OCI-M1 (cell line): Measurements from ENCODE around the gene VPS13D.
A peak's percentile ranks its signal among the peaks of the same experiment; 100 is the strongest.
"Not testable (repeated sequence)": the region's sequence is repeated elsewhere in the genome, so short reads cannot be mapped to it uniquely, and the experiment has no call there.

Experiments used
- DNase-seq: peaks from one replicate; lab custom pipeline; 2025; lab: John Stamatoyannopoulos, UW

The VPS13D gene

DNA sequence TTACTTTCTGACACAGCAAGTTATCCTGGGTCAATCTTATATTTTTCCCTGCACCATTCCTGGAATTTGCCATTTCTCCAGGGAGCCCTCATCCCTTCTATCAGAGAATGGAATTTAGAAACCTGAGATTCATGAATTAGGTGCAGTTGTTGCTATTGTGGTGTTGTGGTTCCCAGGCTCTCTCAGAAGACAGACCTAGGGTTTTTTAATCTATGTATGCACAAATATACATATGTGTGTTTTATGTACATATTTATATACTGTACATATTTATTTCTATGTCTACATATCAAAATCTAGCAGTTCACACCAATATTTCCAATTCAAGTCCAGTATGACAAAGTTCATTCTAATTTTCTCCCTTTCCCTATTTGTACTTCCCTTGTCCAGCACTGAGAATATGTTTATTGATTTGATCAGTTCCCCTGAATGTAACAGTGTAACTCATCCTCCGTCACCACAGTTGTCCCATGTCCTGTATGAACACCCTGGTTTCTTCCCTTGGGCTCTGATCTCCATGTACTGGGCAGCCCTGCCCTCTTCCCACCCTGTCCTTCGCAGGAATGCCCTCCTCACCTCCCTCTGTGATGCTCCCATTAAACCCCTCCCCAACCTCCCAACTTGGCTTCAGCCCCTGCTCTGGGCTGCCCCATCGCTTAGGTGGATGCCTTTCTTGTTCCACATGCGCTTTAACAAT lies 145.5 kb downstream of the VPS13D start:
- DNase-seq = no peak

DNA sequence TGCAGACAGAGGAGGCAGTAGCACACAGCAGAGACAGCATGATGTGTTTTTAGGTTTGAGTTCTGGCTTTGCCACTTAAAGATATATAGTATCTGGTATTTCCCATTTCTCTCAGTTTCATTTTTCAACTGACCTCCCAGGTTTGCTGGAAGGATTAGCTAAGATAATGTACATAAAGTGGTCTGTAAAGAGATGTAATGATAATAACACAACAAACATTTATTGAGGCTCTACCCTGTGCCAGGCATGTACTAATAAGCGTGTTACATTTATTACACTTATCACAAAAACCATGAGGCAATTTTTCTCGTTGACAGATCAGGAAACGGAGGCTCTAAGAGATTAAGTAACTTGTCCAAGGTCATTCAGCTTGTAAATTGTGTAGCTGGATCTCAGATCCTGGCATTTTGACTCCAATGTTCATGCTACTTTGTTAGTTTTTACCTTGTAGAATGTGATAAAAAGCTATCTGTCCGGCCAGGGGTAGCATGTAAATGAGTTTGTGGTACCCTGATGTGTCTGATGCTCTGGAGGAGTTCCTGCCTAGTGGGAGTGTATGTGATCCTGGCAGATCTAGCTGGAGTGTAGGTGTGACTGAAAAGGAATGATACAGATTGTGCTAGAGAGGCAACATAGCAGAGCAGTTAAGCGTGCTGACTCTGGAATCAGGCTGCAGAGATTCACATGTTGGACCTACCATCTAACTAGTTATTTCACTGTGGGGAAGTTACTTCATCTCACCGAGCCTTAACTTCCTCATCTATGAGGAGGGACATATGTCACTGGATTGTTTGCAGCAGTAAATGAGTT lies 146.6 kb downstream of the VPS13D start:
- no peak for DNase-seq

DNA sequence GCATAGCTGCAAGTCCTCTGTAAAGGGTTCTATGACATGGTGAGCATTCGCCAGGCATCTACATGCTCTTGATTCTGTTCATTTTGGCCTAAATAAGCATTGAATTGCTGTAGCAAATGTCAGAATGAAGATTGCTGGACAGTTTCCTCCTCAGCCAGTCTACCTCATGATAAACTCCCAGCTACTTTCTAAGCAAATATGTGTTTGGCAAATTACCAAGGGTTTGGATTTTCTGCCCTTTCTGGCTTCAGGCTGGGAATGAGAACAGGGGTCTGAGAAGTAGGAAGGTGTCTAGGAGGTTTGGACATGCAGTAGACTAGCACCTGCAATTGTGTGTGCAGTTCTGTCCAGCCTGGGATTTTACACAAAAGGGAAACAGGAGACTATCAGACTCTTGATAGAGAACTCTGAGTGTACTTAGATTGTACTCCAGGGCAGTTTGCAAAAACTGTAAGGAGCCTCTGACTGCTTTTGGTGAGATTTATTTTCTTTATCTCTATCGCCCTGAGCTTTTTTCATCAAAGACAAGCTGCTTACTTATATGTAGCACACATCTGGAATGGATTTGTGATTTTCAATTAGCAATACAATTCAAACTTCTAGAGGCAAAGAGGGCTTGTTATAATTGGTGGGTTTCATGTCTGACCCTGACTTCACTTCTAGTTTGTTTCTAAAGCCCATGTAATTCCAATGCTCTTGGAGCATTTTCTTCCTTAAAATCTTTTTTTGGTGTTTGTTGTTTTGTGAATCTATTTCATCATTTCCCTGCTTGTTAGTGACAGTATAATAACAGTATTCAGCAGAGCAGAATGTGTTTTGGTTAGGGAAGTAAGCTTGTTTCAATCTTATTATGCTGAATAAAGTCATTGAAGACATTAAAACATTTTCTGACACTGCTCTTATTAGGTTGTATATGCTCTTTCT lies 150.8 kb downstream of the VPS13D start:
- DNase-seq = no peak

DNA sequence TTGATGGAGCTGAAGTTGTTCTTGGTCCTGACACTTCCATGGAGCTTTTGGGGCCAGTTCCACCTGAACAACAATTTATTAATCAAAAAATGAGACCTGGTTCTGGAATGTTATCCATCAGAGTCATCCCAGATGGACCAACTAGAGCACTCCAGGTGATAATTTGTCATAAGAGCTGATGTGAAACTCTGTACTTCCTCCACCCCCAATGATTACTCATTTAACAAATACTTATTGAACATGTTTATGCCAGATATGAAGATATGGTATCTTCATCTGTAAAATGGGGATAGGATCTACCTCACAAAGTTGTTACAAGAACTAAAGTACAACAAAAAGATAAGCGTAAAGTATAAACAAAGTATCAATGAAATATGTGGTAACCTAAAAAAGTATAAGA lies 153.2 kb downstream of the VPS13D start:
- no peak for DNase-seq

DNA sequence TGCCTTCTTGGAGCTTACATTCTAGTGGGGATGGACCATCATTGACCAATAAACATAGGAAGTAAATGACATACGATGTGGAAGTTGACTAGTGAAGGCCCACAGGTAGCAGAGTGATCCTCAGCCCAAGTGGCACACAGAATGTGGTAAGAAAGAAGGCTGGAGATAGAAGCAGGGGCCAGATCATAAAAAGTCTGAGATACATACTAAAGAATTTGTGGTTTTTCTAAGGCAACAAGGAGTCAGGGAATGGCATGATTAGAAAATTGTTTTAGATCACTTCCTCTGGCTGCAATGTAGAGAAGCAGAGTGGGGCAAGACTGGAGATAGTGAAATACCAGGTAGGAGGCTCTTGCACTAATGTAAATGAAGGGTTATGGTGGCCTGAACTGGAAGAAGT lies 154.0 kb downstream of the VPS13D start:
- DNase-seq = no peak

DNA sequence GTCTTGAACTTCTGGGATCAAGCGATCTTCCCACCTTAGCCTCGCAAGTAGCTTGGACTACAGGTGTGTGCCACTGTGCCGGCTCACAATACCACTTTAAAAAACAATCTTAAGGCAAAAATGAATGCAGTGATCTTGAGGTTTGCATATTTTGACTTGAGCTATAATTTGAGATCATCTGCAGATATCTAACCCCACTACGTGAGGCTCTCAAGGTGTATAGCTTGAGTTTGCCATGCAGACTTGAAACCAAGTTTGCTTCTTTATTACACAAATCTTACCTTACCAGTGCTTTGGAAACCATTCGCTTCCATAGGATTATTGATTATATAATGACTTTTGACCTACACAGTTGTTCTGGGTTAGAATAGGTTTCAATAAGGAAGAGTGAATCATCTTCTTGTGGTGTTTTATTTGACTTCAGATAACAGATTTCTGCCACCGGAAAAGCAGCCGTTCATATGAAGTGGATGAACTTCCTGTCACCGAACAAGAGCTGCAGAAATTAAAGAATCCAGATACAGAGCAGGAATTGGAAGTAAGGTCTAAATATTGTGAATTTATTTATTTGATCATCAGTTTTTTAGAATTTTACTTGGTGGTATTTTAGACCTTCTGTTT lies 155.1 kb downstream of the VPS13D start:
- no peak for DNase-seq

DNA sequence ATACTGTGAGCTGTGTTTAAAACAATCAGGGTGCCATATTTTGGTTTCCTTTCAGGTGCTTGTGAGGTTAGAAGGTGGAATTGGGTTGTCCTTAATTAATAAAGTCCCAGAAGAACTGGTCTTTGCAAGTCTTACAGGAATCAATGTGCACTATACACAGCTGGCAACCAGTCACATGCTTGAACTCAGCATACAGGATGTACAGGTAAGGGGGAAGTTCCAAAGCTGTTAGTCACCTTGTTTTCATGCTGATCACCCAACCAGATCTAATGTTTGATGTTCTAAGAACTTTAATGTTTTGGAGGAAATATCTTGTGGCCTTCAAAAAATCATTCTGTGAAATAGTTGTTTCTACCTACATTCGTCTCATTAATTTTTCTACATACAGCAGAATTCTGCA lies 156.3 kb downstream of the VPS13D start:
- no peak for DNase-seq

DNA sequence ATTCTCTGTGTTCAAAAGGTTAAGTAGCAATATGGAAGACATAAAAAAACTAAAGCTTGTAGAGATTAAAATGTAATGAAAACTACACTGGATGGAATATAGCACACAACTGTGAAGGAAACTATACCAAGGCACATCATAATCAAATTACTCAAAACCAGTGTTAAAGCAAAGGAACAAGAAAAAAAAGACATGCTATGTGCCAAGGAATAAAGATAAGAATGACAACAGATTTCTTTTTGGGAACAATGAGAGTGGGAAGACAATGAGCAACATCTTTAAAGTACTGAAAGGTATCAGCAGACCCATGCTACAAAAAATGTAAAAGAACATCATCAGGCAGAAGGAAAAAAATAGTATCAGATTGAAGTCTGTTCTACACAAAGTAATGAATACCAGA lies 157.8 kb downstream of the VPS13D start:
- peak; percentile 19 for DNase-seq

DNA sequence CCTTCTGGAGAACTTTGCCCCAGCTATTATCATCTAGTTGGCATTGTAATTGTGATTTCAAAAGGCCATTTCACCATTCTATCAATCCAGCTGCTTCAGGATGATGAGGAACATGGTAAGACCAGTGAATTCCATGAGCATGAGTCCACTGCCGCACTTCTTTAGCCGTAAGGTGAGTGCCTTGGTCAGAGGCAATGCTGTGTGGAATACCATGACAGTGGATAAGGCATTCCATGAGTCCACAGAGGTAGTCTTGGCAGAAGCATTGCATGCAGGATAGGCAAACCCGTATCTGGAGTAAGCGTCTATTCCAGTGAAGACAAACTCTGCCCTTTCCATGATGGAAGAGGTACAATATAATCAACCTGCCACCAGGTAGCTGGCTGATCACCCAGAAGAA lies 160.5 kb downstream of the VPS13D start:
- DNase-seq = not testable (repeated sequence)

DNA sequence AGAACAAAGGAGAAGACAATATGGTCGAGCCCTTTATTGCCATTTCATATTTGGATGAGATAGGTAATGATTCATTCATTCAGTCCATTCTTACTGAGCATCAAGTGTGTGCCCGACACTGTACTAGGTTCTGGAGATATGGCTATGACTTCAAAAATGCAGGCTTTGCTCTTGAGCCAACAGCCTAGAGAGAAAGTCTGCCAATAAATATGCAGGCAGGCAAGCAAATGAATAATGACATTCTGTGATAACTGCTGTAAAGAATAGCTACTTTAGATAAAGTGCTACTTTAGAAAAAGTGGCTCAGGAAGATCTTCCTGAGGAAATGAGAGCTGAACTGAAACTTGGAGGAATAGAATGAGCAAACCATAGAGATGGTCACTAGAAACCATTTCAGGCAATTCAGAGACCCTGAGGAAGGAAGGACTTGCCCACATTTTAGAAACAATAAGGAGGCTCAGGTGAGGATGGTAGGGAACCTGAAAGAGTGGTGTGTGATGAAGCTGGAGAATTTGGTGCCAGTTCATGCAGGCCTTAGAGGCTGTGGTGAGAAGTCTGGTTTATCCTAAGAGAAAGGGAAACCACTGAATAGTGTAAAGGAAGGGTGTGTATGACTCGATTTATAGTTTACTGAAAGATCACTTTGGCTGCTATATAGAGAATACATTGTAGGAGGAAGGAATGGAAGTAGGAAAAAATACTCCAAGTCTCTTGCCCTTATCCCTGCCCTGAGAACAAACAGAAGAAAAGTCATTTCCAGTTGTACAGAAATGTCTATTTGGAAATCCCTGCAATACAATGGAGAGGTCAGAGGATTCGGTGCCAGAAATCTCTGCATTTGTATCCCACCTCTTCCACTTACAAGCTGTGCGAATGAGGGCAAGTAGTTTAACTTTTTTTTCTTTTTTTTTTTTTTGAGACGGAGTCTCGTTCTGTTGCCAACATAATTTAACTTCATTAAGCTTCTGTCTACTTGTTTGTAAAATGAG lies 167.9 kb downstream of the VPS13D start:
- no peak for DNase-seq

DNA sequence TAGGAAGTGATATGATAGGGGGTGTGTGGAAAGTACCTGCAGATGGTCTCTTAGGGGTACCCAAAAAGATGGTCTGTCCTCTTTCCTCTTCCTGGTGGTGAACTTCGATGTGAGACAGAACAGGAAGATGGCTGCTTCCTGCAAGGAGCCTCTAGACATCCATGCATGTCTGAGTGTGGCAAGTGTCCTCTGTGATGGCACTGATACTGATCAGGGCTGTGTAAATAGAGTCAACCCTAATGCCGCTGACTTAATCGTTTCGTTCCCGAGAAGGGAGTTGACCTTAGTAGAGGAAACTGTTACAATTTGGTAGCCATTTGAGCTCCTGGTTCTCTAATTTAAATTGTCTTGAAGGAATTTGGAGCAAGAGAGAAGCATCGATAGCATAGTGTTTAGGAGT lies 168.6 kb downstream of the VPS13D start:
- no peak for DNase-seq

DNA sequence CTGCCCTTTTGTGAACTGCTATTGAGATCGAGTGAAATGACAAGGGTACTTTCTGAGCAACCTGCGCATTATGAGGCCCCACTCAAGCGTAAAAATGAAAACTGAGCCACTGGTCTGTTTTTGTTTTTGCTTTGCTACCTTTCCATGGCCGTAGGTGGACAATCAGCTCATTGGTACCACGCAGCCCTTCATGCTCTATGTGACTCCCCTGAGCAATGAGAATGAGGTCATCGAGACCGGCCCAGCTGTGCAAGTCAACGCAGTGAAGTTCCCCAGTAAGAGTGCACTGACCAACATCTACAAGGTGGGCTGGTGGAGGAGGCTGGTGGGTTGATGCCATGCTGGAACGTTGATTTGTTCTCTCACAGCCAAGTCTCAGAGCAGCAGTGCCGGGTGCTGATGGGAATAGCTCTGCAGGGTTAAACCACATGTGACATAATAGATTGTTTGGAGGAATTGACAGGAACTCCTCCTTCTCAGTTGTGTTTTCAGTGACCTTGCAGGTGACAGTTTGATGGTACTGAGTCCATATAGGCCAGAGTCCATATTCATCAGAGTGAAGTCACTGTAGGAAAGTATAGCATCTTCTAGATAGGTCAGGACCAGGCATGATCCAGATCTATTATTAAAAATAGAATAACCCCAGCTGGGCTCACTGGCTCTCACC lies 170.3 kb downstream of the VPS13D start:
- DNase-seq = no peak

DNA sequence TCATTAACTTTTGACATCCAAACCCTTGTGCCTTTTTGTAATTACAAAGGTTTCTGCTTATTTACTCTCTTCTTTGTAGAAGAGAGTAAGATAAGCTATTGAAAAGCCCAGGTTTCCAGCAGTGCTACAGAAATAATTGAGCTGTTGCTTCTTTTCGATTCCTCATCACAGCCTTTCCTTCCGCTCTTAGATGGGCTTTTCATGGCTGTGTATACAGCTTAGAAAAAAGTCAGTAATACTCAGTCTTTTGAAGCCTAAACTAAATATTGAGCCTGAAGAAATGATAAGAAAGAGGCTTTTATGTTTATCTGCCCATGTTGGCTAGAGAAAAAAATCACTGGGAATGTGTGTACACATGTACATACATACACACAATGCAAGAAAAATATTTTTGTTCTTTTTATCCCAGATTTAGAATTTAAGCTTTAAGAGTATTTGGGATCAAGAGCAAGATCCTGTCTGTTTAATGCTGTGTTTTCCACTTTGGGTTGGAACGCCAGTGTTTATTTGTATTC lies 172.4 kb downstream of the VPS13D start:
- DNase-seq = no peak

DNA sequence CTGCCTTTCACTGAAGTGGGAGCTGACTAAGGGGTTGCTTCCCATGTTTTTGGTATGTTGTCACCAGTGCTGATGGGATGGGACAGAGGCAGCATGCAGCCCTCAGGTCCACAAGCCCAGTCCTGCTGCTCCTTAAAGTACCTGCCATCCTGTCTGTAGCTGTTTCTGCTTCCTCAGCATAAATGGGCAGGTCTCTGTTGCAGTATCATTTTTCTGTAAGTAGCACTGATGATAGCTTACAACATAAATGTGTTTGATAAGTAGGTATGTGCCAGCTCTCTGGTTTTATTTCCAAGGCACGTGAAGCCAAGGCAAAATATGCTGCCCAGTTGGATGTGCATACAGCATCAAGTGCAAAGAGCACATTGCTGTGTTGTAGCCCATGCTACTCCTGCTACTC lies 173.0 kb downstream of the VPS13D start:
- DNase-seq = no peak

DNA sequence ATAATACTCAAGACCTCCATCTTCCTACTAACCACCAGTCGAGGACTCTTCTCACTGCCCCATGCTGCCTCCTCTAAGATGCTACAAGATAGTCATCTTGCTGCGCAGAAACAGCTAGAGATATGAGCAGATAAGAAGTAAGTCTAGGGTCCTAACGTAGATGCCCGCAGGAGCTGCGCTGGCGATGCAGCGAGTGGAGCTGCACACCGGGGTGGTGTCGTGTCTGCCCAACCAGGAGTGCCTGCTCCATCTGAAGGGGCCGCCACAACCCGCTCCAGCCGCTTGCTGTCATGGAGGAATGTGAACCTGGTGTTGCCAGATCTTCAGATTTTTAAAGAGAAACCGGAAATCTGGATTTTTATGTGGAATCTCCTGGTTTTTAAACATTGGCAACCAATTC lies 175.1 kb downstream of the VPS13D start:
- no peak for DNase-seq

DNA sequence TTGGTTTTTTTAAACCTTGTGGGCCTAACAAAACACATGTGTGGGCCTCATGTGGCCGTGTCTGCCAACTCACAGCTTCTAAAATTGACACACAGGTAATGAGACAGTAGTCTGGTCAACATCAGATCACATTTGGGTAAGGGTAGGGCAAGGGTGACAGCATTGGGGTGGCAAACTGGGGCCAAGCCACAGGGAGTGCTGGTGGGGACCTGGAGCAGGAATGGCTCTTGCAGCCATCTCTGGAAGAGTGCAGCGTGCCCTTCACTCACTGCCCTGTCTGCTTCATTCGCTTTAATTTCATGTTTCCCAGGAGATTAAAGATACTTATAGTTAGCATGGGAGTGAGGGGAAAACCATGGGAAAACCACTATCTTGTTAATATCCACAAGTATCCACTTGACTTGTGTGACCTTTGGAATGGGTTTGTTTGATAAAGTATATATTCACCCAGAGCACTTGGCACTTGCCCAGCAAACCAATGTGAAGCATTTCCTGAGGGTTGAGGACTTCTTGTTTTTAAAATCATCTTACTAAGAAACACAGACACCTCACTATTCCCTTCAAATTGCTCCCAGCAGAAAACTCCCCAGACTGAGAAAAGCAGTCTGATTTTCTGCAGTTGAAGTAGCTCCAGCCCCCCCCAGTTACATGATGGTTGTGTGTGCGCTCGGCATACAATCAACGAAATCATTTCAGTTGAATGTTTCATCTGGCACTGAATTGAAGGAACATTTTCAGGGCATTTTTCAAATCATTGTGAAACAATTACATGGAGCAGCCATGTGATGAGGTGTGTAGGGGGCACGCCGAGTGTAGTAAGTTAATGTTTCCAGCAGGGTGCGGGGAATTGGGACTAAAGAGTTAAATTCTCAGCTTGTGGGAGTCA lies 175.7 kb downstream of the VPS13D start:
- DNase-seq = no peak

DNA sequence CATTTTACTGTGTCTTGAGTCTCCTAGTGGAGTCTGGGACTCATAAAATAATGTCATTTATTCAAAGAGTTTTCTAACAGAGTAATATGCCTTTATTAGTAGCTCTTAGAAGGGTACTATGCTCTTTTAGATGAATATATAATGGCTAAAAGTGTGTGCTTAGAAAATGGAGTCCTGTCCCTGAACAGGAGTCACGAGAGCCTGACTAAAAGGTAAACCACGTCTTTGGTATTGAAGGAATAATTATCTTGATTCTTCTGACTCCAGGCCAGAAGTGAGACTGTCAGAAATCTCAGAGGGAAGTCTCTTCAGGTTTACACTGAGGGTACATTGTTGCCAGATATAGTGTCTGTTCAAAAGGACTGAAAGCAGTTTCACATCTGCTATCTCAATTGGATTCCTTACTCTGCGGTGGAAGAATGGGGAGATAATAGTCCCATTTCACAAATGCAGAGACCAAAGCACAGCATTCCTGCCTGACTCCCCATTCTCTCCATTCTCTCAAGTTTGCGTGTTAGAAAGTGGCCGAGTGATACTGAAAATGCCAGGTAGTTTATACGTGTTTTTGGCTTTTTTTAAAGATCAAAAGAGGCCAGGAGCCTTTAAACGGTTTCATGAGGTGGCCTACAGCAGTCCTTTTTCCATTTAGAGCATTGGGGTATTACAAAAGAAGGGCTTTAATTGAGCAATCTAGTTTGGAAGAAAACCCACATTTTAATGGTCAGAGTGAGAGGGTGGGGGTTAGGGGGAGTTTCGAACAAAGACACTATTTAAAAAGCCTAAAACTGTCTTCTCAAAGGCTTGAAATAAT lies 176.6 kb downstream of the VPS13D start:
- DNase-seq = no peak
